HuH-7.5 (cell line): ENCODE measurements around the gene ATP9A.
A peak's percentile ranks its signal among the peaks of the same experiment; 100 is the strongest.
"Not testable (repeated sequence)": the region's sequence is repeated elsewhere in the genome, so short reads cannot be mapped to it uniquely, and the experiment has no call there.

Experiments used
- DNase-seq: peaks from one replicate; pipeline ENCODE4 v3.0.0; 2011; ENCODE audit warnings: low spot score

Gene ATP9A

DNA sequence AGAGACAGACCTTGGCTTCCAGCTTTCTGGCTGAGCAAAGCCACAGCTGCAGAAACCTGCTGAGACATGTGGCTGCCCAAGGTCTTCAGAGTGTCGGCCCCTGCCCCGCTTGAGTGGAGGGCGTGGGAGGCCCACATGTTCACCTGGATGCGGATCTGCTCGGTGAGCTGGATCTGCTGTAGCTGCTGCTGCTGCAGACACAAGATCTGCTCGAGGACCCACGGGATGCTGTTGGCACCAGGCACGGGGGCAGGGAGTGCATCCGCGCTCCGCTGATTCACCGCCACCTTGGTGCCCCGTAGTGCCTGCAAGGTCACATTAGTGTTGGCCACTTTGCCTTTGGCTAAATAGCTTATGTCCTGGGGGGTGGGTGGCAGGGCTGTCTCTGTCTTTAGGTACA lies 23.4 kb upstream of the ATP9A start:
- no peak for DNase-seq

- no peak for DNase-seq
These were observed 22.1 kb upstream of the ATP9A start for GRCh38 chr20:51790256-51790655.

DNA sequence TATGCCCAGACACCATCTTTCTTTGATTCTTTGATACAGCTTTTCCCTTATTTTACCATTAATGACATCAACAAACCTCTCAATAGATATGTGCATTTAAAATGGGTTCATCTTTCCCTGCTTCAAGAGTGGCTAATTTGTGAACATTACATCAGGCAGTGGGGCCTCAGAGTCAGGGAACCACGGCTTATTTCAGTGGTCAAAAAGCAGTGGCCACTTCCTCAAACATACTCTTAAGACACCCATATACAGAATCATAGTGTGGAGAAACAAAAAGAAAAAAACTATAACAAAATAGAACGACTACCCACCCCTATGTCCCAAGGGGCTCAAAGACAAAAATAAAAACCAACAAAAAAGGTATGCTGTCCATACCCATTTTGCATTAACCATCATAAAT lies 21.2 kb upstream of the ATP9A start:
- no peak for DNase-seq

DNA sequence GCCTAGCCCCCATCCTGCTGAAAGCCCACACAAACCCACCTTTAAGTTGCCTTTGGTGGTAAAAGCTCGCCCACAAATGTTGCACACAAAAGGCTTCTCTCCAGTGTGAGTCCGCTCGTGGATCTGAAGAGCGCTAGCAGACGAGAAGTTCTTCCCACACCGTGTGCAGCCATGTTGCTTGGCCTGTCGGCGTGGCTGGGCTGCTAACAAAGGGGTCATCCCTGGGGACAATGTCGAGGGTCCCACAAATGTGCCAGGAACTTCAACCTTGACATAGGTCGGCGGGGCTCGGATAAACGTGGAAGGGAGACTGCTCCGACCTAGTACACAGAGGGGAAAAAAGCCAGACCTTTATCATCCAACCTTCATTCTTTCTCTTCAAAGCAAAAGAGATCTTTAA lies 20.6 kb upstream of the ATP9A start:
- no peak for DNase-seq

- DNase-seq, result no peak
These were observed 16.1 kb upstream of the ATP9A start for GRCh38 chr20:51784299-51784698.

GRCh38 chr20:51778229-51778759 lies 10.1 kb upstream of the ATP9A start:
- not testable (repeated sequence) for DNase-seq

GRCh38 chr20:51775241-51775640 lies 7.1 kb upstream of the ATP9A start:
- DNase-seq, result no peak

GRCh38 chr20:51772236-51772635 lies 4.0 kb upstream of the ATP9A start:
- no peak for DNase-seq

DNA sequence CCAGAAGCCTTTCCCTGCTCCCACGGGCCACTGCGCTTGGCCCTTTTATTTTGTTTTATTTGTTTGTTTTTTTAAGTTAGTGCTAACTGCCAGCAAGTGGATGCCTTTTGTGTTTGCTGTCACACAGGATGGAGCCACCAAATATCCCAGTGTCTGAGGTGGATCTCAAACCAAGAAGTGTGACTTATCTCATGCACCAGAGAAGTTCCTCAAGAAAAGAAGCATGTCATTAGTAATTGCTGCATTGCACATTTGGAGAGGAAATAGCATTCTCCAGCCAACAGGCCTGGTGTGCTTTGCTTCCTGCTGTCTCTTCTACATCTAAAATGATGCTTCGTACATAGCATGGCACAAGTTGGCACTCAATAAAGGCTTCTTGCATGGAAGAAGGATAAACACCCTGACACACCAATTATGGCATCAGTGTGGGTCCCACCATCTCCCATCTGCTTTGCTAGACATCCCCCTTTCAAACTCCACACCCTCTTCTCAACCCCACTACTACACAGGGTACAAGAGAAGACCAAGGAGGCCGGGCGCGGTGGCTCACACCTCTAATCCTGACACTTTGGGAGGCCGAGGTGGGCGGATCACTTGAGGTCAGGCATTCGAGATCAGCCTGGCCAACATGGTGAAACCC lies 1.9 kb upstream of the ATP9A start:
- no peak for DNase-seq

GRCh38 chr20:51768759-51769517 lies 748 bp upstream of the ATP9A start:
- peak; percentile 48 for DNase-seq

DNA sequence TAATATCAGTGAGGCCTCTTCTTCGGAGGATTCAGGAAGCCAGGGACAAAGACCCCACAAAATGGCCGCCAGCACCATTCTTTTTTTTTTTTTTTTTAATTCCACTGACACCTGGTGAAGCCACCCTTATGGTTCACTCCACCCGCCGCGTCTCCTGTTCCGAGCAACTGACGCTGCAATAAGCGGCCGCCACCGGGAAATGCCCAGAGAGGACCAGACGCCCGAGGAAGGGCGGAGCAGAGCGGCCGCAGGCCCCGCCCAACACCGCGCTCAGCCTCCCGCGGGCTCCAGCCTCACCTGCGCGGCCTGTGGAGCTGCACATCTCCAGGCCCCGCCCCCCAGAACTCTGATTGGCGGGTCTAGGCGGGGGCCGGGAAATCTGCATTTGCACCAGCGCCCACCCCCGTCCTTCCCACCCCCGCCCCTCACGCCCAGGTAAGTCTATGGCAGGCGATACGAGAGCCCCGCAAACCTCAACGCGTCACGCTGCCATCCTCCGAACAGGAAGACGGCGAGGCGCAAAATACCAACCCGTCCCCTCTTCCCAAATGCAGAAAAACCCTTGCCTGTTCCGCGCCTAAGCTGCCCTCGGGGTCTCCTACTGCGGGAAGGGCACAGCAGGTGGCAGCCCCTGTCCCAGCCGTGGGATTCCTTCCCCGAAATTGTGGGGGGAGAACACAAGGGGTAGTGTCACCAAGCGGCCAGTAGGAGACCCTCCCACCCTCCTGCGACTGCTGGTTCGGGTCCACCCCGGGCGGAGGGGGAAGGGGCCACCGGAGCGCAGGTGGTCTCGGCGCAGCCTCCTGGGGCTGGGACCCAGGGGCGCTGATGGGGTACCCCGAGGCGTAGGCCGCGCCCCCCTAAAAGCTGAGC lies 960 bp downstream of the ATP9A start:
- DNase-seq, result peak; percentile 94

- DNase-seq, result not testable (repeated sequence)
These were observed 2.8 kb downstream of the ATP9A start for GRCh38 chr20:51765381-51765780.

GRCh38 chr20:51763965-51764602 lies 4.1 kb downstream of the ATP9A start:
- no peak for DNase-seq

DNA sequence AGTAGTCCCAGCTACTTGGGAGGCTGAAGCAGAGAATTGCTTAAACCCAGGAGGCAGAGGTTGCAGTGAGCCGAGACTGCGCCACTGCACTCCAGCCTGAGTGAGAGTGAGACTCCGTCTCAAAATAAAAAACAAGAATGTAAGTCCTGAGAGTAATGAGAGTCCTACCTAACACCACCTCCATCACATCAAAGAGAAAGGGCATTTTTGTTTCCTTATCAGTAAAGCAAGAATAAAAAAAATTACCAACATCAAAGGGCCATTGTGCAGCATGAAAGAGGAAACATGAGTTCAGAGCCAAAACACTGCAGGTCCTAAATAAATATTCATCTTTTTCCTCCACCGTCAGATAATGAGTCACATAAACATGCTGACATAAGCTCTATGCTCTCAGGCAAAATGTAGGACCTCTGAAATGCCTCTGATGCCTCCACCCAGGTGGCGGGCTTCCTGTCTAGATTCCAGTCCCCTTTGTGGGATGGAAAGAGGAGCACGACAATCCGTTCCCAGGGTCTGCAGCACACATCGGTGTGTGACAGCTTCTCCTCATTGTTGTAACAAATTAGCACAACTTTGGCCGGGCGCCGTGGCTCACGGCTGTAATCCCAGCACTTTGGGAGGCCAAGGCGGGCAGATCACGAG lies 7.2 kb downstream of the ATP9A start:
- DNase-seq, result no peak

DNA sequence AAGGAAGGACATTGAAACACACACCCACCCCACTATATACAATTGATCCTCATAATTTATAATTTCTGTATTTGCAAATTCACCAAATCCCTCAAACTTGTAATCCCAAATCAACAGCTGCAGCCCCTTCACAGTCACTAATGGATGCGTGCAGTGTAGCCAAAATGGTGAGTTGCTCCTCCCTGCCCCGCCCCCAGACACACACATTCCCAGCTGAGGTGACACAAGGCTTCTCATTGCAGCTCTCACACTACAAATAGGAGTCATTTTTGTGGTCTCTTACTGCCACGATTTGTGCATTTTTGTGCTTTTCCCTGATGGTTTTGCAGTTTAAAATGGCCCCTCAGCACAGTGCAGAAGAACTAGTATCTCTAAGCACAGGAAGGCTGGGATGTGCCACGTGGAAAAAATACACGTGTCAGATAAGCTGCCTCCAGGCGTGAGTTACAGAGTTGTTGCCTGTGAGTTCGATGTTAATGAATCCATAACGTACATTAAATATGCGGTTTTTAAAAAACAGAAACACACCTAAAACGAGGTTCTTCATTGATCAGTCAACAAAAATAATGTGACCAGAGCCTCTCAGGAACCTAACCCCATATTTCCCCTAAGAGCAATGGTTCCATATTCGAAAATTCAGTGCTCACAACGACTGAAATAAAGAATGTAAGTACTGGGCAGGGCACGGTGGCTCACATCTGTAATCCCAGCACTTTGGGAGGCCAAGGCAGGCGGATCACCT lies 8.2 kb downstream of the ATP9A start:
- no peak for DNase-seq

GRCh38 chr20:51758978-51759544 lies 9.1 kb downstream of the ATP9A start:
- no peak for DNase-seq

- no peak for DNase-seq
These were observed 11.0 kb downstream of the ATP9A start for GRCh38 chr20:51757226-51757625.

- DNase-seq, result no peak
These were observed 11.5 kb downstream of the ATP9A start for GRCh38 chr20:51756653-51757052.

DNA sequence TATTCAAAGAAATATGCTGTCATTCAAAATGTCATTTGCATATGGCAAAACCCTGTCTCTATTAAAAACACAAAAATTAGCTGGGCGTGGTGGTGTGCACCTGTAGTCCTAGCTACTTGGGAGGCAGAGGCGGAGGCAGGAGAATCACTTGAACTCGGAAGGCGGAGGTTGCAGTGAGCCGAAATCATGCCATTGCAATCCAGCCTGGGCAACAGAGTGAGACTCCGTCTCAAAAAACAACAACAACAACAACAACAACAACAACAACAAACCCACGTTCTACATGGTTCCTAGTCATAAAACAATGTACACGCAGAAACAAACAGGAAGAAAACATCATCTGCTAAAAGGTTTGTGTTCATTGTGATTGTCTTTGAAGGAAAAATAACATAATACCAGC lies 15.0 kb downstream of the ATP9A start:
- DNase-seq, result not testable (repeated sequence)

GRCh38 chr20:51752343-51752951 lies 15.7 kb downstream of the ATP9A start:
- no peak for DNase-seq
